A673 (cell line): ENCODE data around the gene ZFP69B. TPM values are rescaled to one million over a fixed set of nuclear protein-coding genes. Genes with fewer than 3 reads are reported as not detected.

Experiments used
- BruUV-seq: library from RNA; stranded (reverse); fragments of 400-500 nt; replicated peaks from 2 replicates; lab custom pipeline; 2021; lab: Mats Ljungman, UMichigan
- CTCF ChIA-PET: fragments of 300-600 bp; sonication (Branson Sonifier 250); formaldehyde crosslinking; loops from one replicate; lab custom pipeline; 2022; ENCODE audit warnings: antibody characterized with exemption; lab: Charles Lee
- POLR2A ChIA-PET: fragments of 300-600 bp; sonication (Branson Sonifier 250); formaldehyde crosslinking; loops from one replicate; lab custom pipeline; 2022; ENCODE audit warnings: antibody characterized with exemption; ENCODE audit not compliant: low non-redundant PET; lab: Charles Lee
- DNase-seq: peaks from one replicate; pipeline ENCODE4 v3.0.0-alpha.2; 2015; ENCODE audit warnings: low spot score
- H3K27ac ChIP-seq: fragments of 200-600 bp; sonication (generic); 2 replicates; pipeline ENCODE4 v1.5.1; 2016; ENCODE audit warnings: mixed run types, low read depth, mild to moderate bottlenecking, mixed read lengths, antibody characterized with exemption, low read length; ENCODE audit not compliant: poor library complexity, severe bottlenecking
- H3K27me3 ChIP-seq: fragments of 200-600 bp; sonication (generic); replicated peaks from 2 replicates; pipeline ENCODE4 v1.6.1; 2017; ENCODE audit warnings: mixed run types, low read depth, mild to moderate bottlenecking, mixed read lengths, antibody characterized with exemption, low read length; ENCODE audit not compliant: insufficient read depth, poor library complexity
- H3K36me3 ChIP-seq: fragments of 200-600 bp; sonication (generic); 2 replicates; pipeline ENCODE4 v1.6.1; 2016; ENCODE audit warnings: mixed run types, mild to moderate bottlenecking, mixed read lengths, antibody characterized with exemption, low read length; ENCODE audit not compliant: insufficient read depth, poor library complexity, severe bottlenecking
- H3K4me1 ChIP-seq: fragments of 200-600 bp; sonication (generic); 2 replicates; pipeline ENCODE4 v1.6.1; 2017; ENCODE audit warnings: mixed run types, mild to moderate bottlenecking, mixed read lengths, antibody characterized with exemption, low read length; ENCODE audit not compliant: insufficient read depth, poor library complexity, severe bottlenecking
- H3K4me3 ChIP-seq: fragments of 200-600 bp; sonication (generic); 2 replicates; pipeline ENCODE4 v1.5.1; 2016; ENCODE audit warnings: low read depth, mixed run types, mild to moderate bottlenecking, mixed read lengths, low read length; ENCODE audit not compliant: poor library complexity, severe bottlenecking
- H3K9me3 ChIP-seq: fragments of 200-600 bp; sonication (generic); 2 replicates; pipeline ENCODE4 v1.6.1; 2016; ENCODE audit warnings: mixed run types, low read depth, mild to moderate bottlenecking, mixed read lengths, antibody characterized with exemption, low read length; ENCODE audit not compliant: poor library complexity, severe bottlenecking
- EZH2 ChIP-seq: fragments of 200-600 bp; sonication (generic); IDR thresholded peaks from 2 replicates; pipeline ENCODE4 v1.6.1; 2017; ENCODE audit warnings: borderline replicate concordance, low read depth, mild to moderate bottlenecking, mixed read lengths, antibody characterized with exemption, low read length; ENCODE audit not compliant: poor library complexity, severe bottlenecking
- intact Hi-C: fragments of 100-400 bp; cut with micrococcal nuclease; formaldehyde crosslinking; loops from one replicate; pipeline ENCODE4 v1.10.0; 2022; ENCODE audit not compliant: unreplicated experiment
- total RNA-seq: library from RNA; stranded (reverse); gene quantifications from 2 replicates; pipeline ENCODE4 v1.2.3, GENCODE V29; 2021
- TF ChIP-seq, protein P1 (sequence below): fragments of 300-800, 200-600 bp; sonication (generic); conservative IDR thresholded peaks from 2 replicates; pipeline ENCODE4 v1.5.1; 2017; ENCODE audit warnings: low read depth, mild to moderate bottlenecking, antibody characterized with exemption, low read length, moderate library complexity, mixed read lengths

Gene ZFP69B
- total RNA-seq, 1 experiment from 2014 or later, result 18.5 TPM

DNA sequence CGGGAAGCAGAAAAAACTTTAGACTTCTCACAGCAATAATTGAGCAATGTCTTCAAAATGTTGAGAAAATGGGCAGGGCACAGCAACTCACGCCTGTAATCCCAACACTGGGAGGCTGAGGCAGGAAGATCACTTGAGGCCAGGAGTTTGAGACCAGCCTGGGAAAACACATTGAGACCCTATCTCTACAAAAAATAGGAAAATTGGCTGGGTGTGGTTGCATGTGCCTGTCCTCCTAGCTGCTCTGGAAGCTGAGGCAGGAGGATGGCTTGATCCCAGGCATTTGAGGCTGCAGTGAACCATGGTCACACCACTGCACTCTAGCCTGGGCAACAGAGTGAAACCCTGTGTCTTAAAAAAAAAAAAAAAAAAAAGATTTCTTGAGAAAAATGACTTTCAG is 19.1 kb downstream of the ZFP69B start:
- BruUV-seq, result no TSS peak

DNA sequence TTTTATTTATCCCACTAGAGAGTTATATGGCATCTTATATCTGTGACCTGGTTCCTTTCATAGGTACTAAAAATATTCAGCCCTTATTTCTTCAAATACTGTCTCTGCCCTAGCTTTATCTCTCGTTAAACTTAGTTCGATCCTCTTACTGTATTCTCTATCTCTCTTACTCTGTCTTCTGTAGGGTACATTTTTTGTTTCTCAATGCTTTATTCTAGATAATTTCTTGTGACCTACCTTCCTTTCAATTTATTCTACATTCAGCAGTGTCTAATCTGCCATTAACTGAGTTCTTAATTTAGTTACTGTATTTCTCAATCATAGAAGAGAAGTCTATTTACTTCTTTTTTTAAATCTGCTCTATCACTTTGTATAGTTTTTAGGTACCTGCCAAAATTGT is 25.0 kb downstream of the ZFP69B start:
- Histone ChIP-seq H3K4me3 (no peak overlapping the region), H3K4me1 (peaks cover 5% of the 10 kb centered on the region), H3K27ac (no peak overlapping the region), H3K36me3 (no peaks in the 10 kb centered on the region), H3K27me3 (no peaks in the 10 kb centered on the region), H3K9me3 (peaks cover 44% of the 10 kb centered on the region)
- TF ChIP-seq, protein P1, sequence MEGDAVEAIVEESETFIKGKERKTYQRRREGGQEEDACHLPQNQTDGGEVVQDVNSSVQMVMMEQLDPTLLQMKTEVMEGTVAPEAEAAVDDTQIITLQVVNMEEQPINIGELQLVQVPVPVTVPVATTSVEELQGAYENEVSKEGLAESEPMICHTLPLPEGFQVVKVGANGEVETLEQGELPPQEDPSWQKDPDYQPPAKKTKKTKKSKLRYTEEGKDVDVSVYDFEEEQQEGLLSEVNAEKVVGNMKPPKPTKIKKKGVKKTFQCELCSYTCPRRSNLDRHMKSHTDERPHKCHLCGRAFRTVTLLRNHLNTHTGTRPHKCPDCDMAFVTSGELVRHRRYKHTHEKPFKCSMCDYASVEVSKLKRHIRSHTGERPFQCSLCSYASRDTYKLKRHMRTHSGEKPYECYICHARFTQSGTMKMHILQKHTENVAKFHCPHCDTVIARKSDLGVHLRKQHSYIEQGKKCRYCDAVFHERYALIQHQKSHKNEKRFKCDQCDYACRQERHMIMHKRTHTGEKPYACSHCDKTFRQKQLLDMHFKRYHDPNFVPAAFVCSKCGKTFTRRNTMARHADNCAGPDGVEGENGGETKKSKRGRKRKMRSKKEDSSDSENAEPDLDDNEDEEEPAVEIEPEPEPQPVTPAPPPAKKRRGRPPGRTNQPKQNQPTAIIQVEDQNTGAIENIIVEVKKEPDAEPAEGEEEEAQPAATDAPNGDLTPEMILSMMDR, result no peak
- TF ChIP-seq EZH2, result no peak
- POLR2A ChIA-PET, result no interaction called here
- no peak for DNase-seq
- no TSS peak for BruUV-seq
- intact Hi-C loops, result no loop called here
- CTCF ChIA-PET, result no interaction called here

More for the DNA sequence above, 19.1 kb downstream of the ZFP69B start:
- H3K27ac ChIP-seq, result no peak overlapping the region
- intact Hi-C loops, result no loop called here
- ChIA-PET POLR2A (no interaction called here), CTCF (no interaction called here)
- no peaks in the 10 kb centered on the region for H3K27me3 ChIP-seq
- H3K4me3 ChIP-seq, result no peak overlapping the region
- peaks cover 80% of the 10 kb centered on the region for H3K9me3 ChIP-seq
- no peaks in the 10 kb centered on the region for H3K4me1 ChIP-seq
- no peak for DNase-seq
- H3K36me3 ChIP-seq, result peaks cover 5% of the 10 kb centered on the region
- TF ChIP-seq, protein P1, result no peak
- TF ChIP-seq EZH2, result no peak

GRCh38 chr1:40476924-40477677 is 26.8 kb downstream of the ZFP69B start, which contains the start of gene ZFP69:
TSS of gene ZFP69 (plus strand) at chr1:40477290. CDS start at chr1:40479362, 2,072 bp downstream.
- H3K36me3 ChIP-seq, result no peaks in the 10 kb centered on the region
- H3K27ac ChIP-seq, result peak within 1 kb of the TSS; percentile 51
- H3K4me1 ChIP-seq, result peaks cover 5% of the 10 kb centered on the region
- peak; percentile 89 for DNase-seq
- H3K9me3 ChIP-seq, result peaks cover 29% of the 10 kb centered on the region
- H3K27me3 ChIP-seq, result no peaks in the 10 kb centered on the region
- intact Hi-C loops, result no loop called here
- peak within 1 kb of the TSS; percentile 76 for H3K4me3 ChIP-seq
- CTCF ChIA-PET, result interaction anchor here (0.7 kb wide), 1 partner anchor 138 kb away, joined by 6 read pairs; no protein-coding TSS in a partner anchor
- TF ChIP-seq, protein P1, result no peak
- TF ChIP-seq EZH2, result no peak
- POLR2A ChIA-PET, result no interaction called here
- BruUV-seq, result no TSS peak
